ENCODE results near the gene FBLL1.

Gene FBLL1

DNA sequence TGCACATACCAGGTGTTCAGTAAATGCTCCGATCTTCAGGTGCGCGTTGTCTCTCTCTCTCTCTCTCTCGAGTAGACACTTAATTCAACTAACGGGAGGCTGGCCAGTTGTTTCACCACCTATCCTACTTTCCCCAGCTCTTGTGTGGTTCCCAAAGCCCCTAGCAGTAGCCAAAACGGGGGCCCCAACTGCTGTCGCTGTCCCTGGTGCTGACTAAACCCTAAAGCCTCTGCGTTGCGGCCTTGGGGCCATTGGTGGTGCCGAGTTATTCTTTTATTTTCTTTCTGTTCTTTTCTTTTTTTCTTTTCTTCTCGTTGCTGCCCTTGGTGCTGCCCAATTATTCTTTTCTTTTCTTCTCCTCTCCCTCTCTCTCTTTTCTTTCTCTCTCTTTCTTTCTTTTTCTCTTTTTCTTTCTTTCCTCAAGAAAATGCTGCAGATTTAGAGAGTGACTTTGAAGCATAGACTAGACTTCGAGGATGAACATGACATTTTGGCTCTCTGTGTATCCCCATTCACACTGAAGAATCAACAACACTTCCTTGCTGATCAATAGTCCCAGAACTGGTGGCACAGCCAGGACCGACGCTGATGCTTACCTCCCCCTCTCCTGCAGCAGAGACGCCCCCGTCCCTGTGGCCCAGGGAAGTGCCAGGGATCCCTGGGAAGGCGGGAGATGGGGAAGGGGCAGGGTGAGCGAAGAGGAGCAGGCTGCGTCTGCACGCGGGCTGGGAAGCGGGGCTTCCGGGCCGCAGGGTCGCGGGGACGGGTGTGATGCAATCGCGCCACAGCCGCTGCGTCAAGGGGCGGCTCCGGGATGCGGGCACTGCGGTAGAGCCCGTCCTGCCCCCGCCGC, at the start of gene FBLL1:
Gene FBLL1, plus strand, starts transcription at position 785 of the 853 bp plus-strand sequence. CDS start 200 bp downstream, outside the sequence.
- DNase-seq (ENCODE audit: low read depth in 1 of 2, low spot score in 1 of 2): peak in 1 of 2 experiments; percentile 25
- in situ Hi-C loops (cut with HindIII; ENCODE audit: low pct_unique_long_range_greater_than_20kb, low sequenced_read_pairs): no loop called here

DNA sequence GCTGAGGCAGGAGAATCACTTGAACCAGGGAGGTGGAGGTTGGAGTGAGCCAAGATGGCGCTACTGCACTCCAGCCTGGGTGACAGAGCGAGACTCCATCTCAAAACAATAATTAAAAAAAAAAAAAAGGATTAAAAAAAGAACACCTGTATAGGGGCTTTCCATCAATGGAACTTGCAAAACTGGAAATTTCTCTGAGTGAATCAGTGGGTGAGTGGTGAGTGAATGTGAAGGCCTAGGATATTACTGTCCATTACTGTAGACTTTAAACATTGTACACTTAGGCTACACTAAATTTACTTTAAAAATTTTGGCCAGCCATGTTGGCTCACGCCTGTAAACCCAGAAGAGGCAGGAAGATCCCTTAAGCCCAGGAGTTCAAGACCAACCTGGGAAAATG, 48.5 kb upstream of the FBLL1 start:
- in situ Hi-C loops (cut with HindIII; ENCODE audit: low pct_unique_long_range_greater_than_20kb, low sequenced_read_pairs): no loop called here
- TF ChIP-seq JUND (IDR thresholded peaks at IDR 0.05; ENCODE audit: low read depth): no peak
- no peak for DNase-seq (ENCODE audit: low read depth in 1 of 2, low spot score in 1 of 2)

More for the DNA sequence above, at the start of gene FBLL1:
- TF ChIP-seq JUND (IDR thresholded peaks at IDR 0.05; ENCODE audit: low read depth): no peak

DNA sequence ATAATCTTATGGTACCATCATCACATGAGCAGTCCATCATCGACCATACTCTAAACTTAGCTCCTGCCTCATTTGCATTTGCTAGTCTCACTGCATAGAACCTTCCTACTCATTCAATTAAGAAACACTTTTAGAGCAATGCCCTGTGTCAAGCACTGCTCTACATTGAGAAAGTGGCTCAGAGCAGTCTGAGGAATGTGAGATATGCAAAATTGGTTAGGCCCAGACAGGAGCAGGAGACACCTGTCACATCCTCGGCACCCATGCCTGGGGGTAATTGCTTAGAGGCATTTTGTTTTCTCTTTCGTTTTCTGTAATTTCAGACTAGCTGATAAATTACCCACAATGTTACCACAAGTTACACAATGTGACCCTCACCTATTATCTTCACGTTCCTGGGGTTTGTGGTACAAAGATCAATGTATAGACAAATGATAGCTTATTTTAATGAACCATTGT, 47.7 kb upstream of the FBLL1 start:
- DNase-seq (ENCODE audit: low read depth in 1 of 2, low spot score in 1 of 2): peak in 1 of 2 experiments; percentile 13
- no peak for TF ChIP-seq JUND (IDR thresholded peaks at IDR 0.05; ENCODE audit: low read depth)
- in situ Hi-C loops (cut with HindIII; ENCODE audit: low pct_unique_long_range_greater_than_20kb, low sequenced_read_pairs): no loop called here

DNA sequence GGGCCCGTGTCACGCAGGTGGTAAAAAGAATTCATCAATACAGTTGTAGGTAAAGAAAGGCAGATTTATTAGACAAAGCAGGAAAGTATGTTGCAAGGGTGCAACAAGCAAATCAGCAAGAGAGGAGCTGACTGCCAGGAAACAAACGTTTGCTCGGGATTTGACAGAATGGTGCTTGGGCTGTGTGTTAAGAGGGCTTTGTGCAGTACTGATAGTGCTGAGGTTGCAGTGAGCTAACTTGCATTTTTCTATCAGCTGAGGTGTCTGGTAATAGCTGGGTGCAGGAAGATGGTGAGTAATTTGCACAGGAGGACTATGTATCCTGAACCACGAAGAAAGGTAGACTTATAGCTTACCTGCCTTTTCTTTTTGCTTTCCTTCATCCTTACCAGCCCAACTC, 46.7 kb upstream of the FBLL1 start:
- no peak for TF ChIP-seq JUND (IDR thresholded peaks at IDR 0.05; ENCODE audit: low read depth)

DNA sequence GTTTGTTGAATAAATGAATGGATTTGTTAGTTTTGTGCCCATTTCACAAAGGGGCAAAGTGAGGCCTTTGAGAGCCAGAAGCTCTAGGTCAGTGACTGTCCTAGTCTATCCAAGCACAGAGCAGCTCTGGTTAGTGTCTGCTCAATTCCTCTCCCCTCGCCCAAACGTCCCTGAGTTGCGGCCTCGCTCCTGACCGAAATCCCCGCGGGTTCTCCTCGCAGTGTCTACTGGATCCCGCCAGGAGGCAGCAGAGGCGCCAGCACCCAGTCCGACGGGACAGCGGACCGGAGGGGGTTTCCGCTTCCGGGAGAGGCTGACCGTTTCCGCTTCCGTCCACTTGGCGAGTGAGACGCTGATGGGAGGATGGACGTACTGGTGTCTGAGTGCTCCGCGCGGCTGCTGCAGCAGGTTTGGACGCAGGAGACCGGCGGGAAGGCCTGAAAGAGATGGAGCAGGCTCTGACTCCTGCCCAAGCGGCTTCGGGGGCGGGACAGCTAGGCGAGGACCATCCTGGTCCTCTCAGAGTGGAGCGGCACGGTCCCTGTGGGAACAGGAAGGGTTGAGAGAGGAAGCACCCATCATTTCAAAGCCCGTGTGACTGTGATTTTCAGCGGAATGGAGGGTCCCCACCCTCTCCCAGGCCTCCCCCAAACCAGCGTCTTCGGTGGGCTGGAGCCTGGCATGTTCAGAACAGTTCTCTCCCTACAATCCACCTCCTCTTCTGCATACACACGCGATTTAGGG, 42.8 kb upstream of the FBLL1 start, which contains the start of gene RARS1:
Gene RARS1, plus strand, starts transcription at position 336 of the 744 bp plus-strand sequence. Its CDS starts 28 bp downstream, at position 364.
- DNase-seq (ENCODE audit: low read depth in 1 of 2, low spot score in 1 of 2): peak; percentile 82 to 96
- in situ Hi-C loops (cut with HindIII; ENCODE audit: low pct_unique_long_range_greater_than_20kb, low sequenced_read_pairs): no loop called here
- TF ChIP-seq JUND (IDR thresholded peaks at IDR 0.05; ENCODE audit: low read depth): no peak

More for the DNA sequence above, 46.7 kb upstream of the FBLL1 start:
- in situ Hi-C loops (cut with HindIII; ENCODE audit: low pct_unique_long_range_greater_than_20kb, low sequenced_read_pairs): no loop called here
- no peak for DNase-seq (ENCODE audit: low read depth in 1 of 2, low spot score in 1 of 2)

DNA sequence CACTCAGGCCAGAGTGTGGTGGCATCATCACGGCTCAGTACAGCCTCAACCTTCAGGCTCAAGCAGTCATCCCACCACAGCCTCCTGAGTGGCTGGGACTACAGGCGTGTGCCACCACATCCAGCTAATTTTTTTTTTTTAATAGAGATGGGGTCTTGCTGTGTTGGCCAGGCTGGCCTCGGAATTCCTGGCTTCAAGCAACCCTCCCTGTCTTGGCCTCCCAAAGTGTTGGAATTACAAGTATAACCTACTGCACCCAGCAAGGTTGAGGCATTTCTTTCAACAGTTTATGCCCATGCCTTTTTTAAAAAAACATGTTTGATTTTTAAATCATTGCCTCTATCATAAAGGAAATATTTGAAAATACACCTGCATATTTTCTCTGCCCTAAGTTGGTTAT, 40.0 kb upstream of the FBLL1 start:
- no peak for DNase-seq (ENCODE audit: low read depth in 1 of 2, low spot score in 1 of 2)
- in situ Hi-C loops (cut with HindIII; ENCODE audit: low pct_unique_long_range_greater_than_20kb, low sequenced_read_pairs): no loop called here
- TF ChIP-seq JUND (IDR thresholded peaks at IDR 0.05; ENCODE audit: low read depth): no peak

DNA sequence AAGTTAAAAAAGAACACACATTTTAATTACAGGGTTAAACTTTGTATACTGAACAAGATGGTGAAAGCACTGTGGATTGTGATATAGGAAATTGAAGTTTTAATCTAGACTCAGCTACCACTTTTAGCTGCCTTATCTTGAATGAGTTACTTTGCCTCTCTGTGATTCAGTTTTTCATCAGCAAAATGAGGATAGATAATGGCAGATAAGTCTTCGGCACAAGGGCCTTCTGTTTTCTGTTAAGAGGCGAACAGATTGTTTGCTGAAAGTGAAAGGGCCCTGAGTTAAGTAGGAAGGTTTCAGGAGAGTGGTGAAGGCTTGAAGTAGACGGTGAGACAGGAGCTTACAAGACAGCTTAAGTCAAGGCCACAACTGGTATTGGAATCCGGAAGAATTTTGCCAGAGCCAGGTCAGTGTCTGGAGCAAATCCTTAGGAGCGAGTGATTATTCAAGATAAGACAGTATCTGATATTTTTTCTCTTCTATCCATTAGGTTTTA, 35.0 kb upstream of the FBLL1 start:
- in situ Hi-C loops (cut with HindIII; ENCODE audit: low pct_unique_long_range_greater_than_20kb, low sequenced_read_pairs): no loop called here
- TF ChIP-seq JUND (IDR thresholded peaks at IDR 0.05; ENCODE audit: low read depth): no peak
- no peak for DNase-seq (ENCODE audit: low read depth in 1 of 2, low spot score in 1 of 2)

DNA sequence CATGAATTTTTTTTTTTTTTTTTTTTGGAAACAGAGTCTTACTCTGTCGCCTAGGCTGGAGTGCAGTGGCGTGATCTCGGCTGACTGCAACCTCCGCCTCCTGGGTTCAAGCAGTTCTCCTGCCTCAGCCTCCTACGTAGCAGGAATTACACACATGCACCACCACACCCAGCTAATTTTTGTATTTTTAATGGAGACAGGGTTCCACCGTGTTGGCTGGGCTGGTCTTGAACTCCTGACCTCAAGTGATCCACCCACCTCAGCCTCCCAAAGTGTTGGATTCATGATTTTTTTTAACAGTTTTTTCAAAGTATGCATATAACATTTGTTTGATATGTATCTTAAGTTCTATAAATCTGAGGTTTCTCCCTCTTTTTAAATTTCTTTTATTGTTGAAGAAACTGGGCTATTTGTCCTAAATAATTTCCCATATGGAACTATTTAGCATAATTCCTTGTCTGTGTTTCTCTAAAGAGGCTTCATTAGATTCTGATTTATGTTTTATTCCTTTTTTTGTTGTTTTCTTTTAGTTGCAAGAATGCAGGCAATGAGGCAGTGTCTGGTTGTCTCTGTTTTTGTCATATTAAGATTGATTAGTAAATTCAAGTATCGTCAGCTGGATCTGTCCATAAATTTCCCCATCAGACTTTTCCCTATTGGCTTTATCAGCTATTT, 26.4 kb upstream of the FBLL1 start:
- in situ Hi-C loops (cut with HindIII; ENCODE audit: low pct_unique_long_range_greater_than_20kb, low sequenced_read_pairs): no loop called here
- DNase-seq (ENCODE audit: low read depth in 1 of 2, low spot score in 1 of 2): no peak
- no peak for TF ChIP-seq JUND (IDR thresholded peaks at IDR 0.05; ENCODE audit: low read depth)

DNA sequence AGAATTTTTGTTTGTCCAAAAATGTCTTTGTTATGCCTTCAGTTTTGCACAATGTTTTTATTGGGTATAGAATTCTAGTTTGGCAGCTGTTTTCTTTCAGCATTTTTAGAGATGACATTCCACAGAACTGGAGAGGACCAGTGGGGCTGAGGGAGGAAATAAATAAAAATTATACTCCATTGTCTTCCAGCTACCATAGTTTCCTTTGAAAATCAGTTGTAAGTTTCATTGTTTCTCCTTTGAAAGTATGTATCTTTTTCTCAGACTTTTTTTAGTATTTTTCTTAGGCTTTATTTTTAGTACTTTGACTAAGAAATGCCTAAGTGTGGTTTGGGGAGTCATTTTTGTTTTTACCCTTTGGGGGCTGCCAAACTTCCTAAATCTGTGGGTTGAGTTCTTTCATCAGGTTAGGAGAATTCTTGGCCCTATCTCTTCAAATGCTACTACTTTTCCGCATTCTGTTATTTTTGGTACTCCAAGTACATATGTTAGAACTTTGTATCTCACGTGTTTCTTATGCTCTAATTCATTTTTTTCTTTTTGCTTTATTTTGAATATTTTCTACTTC, 15.2 kb upstream of the FBLL1 start:
- TF ChIP-seq JUND (IDR thresholded peaks at IDR 0.05; ENCODE audit: low read depth): no peak
- in situ Hi-C loops (cut with HindIII; ENCODE audit: low pct_unique_long_range_greater_than_20kb, low sequenced_read_pairs): no loop called here
- DNase-seq (ENCODE audit: low read depth in 1 of 2, low spot score in 1 of 2): no peak

DNA sequence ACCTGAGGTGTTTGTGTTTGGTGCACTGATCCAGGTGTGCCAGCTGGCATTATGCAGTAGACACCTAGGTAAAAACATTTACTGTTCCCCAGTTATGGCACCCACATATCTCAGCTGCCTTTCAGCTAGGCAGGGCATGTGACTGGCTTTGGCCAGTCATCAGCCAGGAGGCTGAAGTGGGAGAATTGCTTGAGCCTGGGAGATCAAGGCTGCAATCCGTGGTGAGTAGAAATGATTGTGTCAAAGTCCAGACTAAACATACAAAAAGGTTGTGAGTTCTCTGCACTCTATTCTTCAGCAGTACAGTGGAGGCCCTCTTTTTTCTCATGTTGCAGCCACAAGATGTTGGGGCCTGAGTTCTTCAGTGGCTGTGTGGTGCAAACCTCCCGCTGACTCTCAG, 3.2 kb upstream of the FBLL1 start:
- no peak for TF ChIP-seq JUND (IDR thresholded peaks at IDR 0.05; ENCODE audit: low read depth)
- no peak for DNase-seq (ENCODE audit: low read depth in 1 of 2, low spot score in 1 of 2)

DNA sequence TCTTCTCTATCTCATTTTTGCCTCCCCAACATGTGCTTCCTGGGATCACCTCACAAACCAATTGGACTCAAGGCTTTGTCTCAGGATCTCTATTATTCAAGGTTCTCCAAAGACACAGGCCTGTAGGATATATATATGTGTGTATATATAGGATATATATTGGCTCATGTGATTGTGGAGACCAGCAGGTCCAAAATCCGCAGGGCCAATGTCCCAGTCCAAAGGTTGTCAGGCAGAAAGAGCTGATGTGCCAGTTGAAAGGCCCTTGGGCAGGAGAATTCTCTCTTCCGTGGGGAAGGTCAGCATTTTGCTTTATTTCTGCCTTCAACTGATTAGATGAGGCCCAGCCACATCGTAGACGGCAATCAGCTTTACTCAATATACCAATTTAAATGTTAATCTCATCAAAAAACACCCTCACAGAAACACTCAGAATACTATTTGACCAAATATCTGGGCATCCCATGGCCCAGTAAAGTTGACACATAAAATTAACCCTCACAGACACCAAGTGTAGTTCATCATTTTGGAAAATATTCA, 1.3 kb upstream of the FBLL1 start:
- in situ Hi-C loops (cut with HindIII; ENCODE audit: low pct_unique_long_range_greater_than_20kb, low sequenced_read_pairs): no loop called here
- TF ChIP-seq JUND (IDR thresholded peaks at IDR 0.05; ENCODE audit: low read depth): no peak
- DNase-seq (ENCODE audit: low read depth in 1 of 2, low spot score in 1 of 2): no peak

More for the DNA sequence above, 3.2 kb upstream of the FBLL1 start:
- in situ Hi-C loops (cut with HindIII; ENCODE audit: low pct_unique_long_range_greater_than_20kb, low sequenced_read_pairs): no loop called here

All from T47D (cell line).